HepG2 (cell line): ENCODE data around the gene VDR. TPM values are rescaled to one million over a fixed set of nuclear protein-coding genes. Genes with fewer than 3 reads are reported as not detected.

Experiments
- ATAC-seq: fragments of 200-7000 bp; cut with Tn5 transposase; 3 replicates; pipeline ENCODE4 v1.9.1; 2020; ENCODE audit warnings: mild to moderate bottlenecking, moderate library complexity
- BruUV-seq: library from RNA; stranded (reverse); fragments of 400-500 nt; replicated peaks from 2 replicates; lab custom pipeline; 2021; lab: Mats Ljungman, UMichigan
- CTCF ChIA-PET: fragments of 300-600 bp; formaldehyde crosslinking; extraction: SDS; loops from one replicate; lab custom pipeline; 2021; ENCODE audit warnings: low total read pairs, inconsistent platforms, low intra/inter-chr PET ratio; lab: Yijun Ruan, JAX
- POLR2A ChIA-PET: fragments of 350-600 bp; sonication (Branson Sonifier 250); formaldehyde crosslinking; loops from one replicate; lab custom pipeline; 2020; ENCODE audit warnings: antibody characterized with exemption, inconsistent platforms; lab: Yijun Ruan, JAX
- DNase-seq: peaks from one replicate; pipeline ENCODE4 v3.0.0-alpha.2; 2015; ENCODE audit warnings: low spot score
- FAIRE-seq: peaks from 3 replicates; lab custom pipeline; 2011; peaks lifted over from hg19 to GRCh38; lab: Jason Lieb, UNC
- H2AFZ ChIP-seq: one replicate; pipeline ENCODE4 v1.6.1; 2011; ENCODE audit warnings: low read length, inconsistent platforms
- H3K27ac ChIP-seq: fragments of 300-600 bp; 3 replicates; pipeline ENCODE4 v1.8.0; 2011; ENCODE audit warnings: mixed run types, mild to moderate bottlenecking, mixed read lengths, low read length, inconsistent platforms; ENCODE audit not compliant: insufficient read depth; ENCODE audit errors: extremely low read length
- H3K27me3 ChIP-seq, 2 experiments: fragments of 200-600 bp in 1 of 2; 2 replicates in 1 of 2; 3 replicates in 1 of 2; pipeline versions ENCODE4 v1.6.0 to v1.8.0; 2011; ENCODE audit warnings: low read length in 2 of 2, mild to moderate bottlenecking in 2 of 2, moderate library complexity in 2 of 2, inconsistent platforms in 1 of 2; ENCODE audit not compliant: insufficient read depth in 2 of 2, control insufficient read depth in 1 of 2
- H3K36me3 ChIP-seq, 2 experiments: fragments of 200-600 bp in 1 of 2; replicated peaks in 1 of 2; 2 replicates in 1 of 2; 3 replicates in 1 of 2; pipeline versions ENCODE4 v1.5.1 to v1.8.0; 2011; ENCODE audit warnings: low read length in 2 of 2, inconsistent platforms in 1 of 2; ENCODE audit not compliant: insufficient read depth in 2 of 2, control insufficient read depth in 1 of 2
- H3K4me1 ChIP-seq: 2 replicates; pipeline ENCODE4 v1.5.1; 2012; ENCODE audit warnings: low read length, inconsistent platforms; ENCODE audit not compliant: insufficient read depth
- H3K4me2 ChIP-seq: 2 replicates; pipeline ENCODE4 v1.6.0; 2011; ENCODE audit warnings: low read depth, low read length, inconsistent platforms
- H3K4me3 ChIP-seq, 3 experiments: fragments of 200-600 bp in 1 of 3; sonication (generic), shearing (Covaris generic) in 1 of 3; replicated peaks in 1 of 3; 2 replicates each; pipeline ENCODE4 v1.5.1; 2011 to 2016; ENCODE audit warnings: low read length in 3 of 3, inconsistent platforms in 2 of 3, low read depth in 2 of 3, mild to moderate bottlenecking in 2 of 3, control low read depth in 1 of 3, mixed read lengths in 1 of 3; ENCODE audit not compliant: insufficient read depth in 1 of 3
- H3K79me2 ChIP-seq: one replicate; pipeline ENCODE4 v1.6.1; 2011; ENCODE audit warnings: low read length, inconsistent platforms; ENCODE audit not compliant: insufficient read depth
- H3K9ac ChIP-seq: 2 replicates; pipeline ENCODE4 v1.6.0; 2011; ENCODE audit warnings: mild to moderate bottlenecking, low read depth, low read length, inconsistent platforms; ENCODE audit not compliant: insufficient read depth
- H3K9me3 ChIP-seq: 2 replicates; pipeline ENCODE4 v1.5.1; 2012; ENCODE audit warnings: mild to moderate bottlenecking, low read length
- H4K20me1 ChIP-seq: 2 replicates; pipeline ENCODE4 v1.6.0; 2011; ENCODE audit warnings: inconsistent platforms, mild to moderate bottlenecking, low read length, moderate library complexity; ENCODE audit not compliant: insufficient read depth
- ATF4 ChIP-seq, 2 experiments: fragments of 450-650 bp in 1 of 2; sonication (generic) in 1 of 2; formaldehyde crosslinking; IDR thresholded peaks; 2 replicates each; pipeline versions ENCODE4 v1.5.0 to v1.8.0; 2020 to 2022; ENCODE audit warnings: mild to moderate bottlenecking in 1 of 2, missing genetic modification reagents in 1 of 2
- RNF219 ChIP-seq: sonication (generic); formaldehyde crosslinking; IDR thresholded peaks from 2 replicates; pipeline ENCODE4 v1.5.0; 2020; ENCODE audit warnings: mild to moderate bottlenecking, missing genetic modification reagents
- ZNF253 ChIP-seq: sonication (generic); formaldehyde crosslinking; IDR thresholded peaks from 2 replicates; pipeline ENCODE4 v1.8.0; 2022; ENCODE audit warnings: mild to moderate bottlenecking, missing genetic modification reagents, borderline replicate concordance
- ZNF280D ChIP-seq: sonication (generic); formaldehyde crosslinking; IDR thresholded peaks from 2 replicates; pipeline ENCODE4 v1.5.1; 2020; ENCODE audit warnings: mild to moderate bottlenecking, missing genetic modification reagents
- ZNF629 ChIP-seq: sonication (generic); formaldehyde crosslinking; conservative IDR thresholded peaks from 2 replicates; pipeline ENCODE4 v1.5.0; 2020; ENCODE audit warnings: missing genetic modification reagents
- WGBS: methylation state at CpG from one replicate; pipeline ENCODE4 v1.1.6; 2017; ENCODE audit warnings: low lambda C conversion rate; 5-methylcytosine and 5-hydroxymethylcytosine counted together
- in situ Hi-C: cut with HindIII; loops from 2 replicates; pipeline ENCODE4 v1.10.0; 2017; ENCODE audit warnings: low pct_unique_long_range_greater_than_20kb; ENCODE audit not compliant: extremely low pct_ligation_motif_present
- intact Hi-C: fragments of 100-400 bp; cut with micrococcal nuclease; formaldehyde crosslinking; loops from one replicate; pipeline ENCODE4 v1.10.0; 2022; ENCODE audit not compliant: unreplicated experiment
- polyA plus RNA-seq, 8 experiments: library from polyadenylated mRNA; depleted of rRNA in 3 of 8; stranded (reverse) in 7 of 8; unstranded in 1 of 8; fragments of >200 nt; fragmentation: Illumina TruSeq in 4 of 8; extraction: Trizol in 4 of 8; gene quantifications; 2 replicates each; pipeline versions ENCODE4 v1.2.1 to v1.2.3, GENCODE V29; 2011 to 2016; ENCODE audit warnings: low read depth in 4 of 8, missing spikeins in 1 of 8, mixed read lengths in 1 of 8; ENCODE audit not compliant: insufficient read depth in 1 of 8
- total RNA-seq, 5 experiments: library from RNA; depleted of rRNA; stranded (reverse); fragments of >200 nt; fragmentation: Illumina TruSeq; extraction: Trizol; gene quantifications; 2 replicates each; pipeline ENCODE4 v1.2.3, GENCODE V29; 2016; ENCODE audit warnings: low read depth in 1 of 5

VDR gene
- total and polyA plus RNA-seq, 2 of the 13 experiments (the other 11 are each of a cell fraction or from before 2014, with no cell fraction given) = 0.08 to 0.33 TPM

GRCh38 chr12:47878293-47878917 is 26.4 kb downstream of the VDR start (continued):
- no peak for TF ChIP-seq ZNF280D (CRISPR knock-in tag)
- no peak for TF ChIP-seq ZNF253
- TF ChIP-seq, all 625 proteins: peak for 0

- intact Hi-C loops (no loop called here), in situ Hi-C loops (no loop called here)
- H3K27me3 ChIP-seq = no peaks in the 10 kb centered on the region
- H2AFZ ChIP-seq = no peak overlapping the region
- ChIA-PET CTCF (no interaction called here), POLR2A (no interaction called here)
- DNase-seq (no peak), ATAC-seq (no peak), FAIRE-seq (no peak)
- no peak overlapping the region for H3K4me2 ChIP-seq
- H3K9ac ChIP-seq = no peak overlapping the region
- H3K27ac ChIP-seq = no peak overlapping the region
- no peak overlapping the region for H3K4me3 ChIP-seq
- no peaks in the 10 kb centered on the region for H3K79me2 ChIP-seq
- WGBS = 44% methylated on average over 4 of the region's 4 CpGs
- no peaks in the 10 kb centered on the region for H3K36me3 ChIP-seq
- peaks cover 39% of the 10 kb centered on the region for H3K4me1 ChIP-seq
- H3K9me3 ChIP-seq = no peaks in the 10 kb centered on the region
- TF ChIP-seq ZNF629 (no peak), ATF4 (CRISPR knock-in tag; IDR thresholded peaks at IDR 0.05) (no peak), RNF219 (no peak)
- BruUV-seq = no TSS peak
- no peaks in the 10 kb centered on the region for H4K20me1 ChIP-seq
These were observed 27.7 kb downstream of the VDR start for GRCh38 chr12:47877081-47877480.
